Activated B cell treated with CpG ODN at 0.5 μM for 24 hours (primary cell): ENCODE data around the gene CTBP1. TPM values are rescaled to one million over a fixed set of nuclear protein-coding genes. Genes with fewer than 3 reads are reported as not detected.
A peak's percentile ranks its signal among the peaks of the same experiment; 100 is the strongest.

Source experiments
- ATAC-seq: fragments of 200-7000 bp; cut with Tn5 transposase; one replicate; pipeline ENCODE4 v1.10.0; 2021; ENCODE audit warnings: low read depth, mild to moderate bottlenecking, moderate library complexity
- CTCF ChIA-PET: fragments of 350-600 bp; sonication (Branson Sonifier 250); formaldehyde crosslinking; loops from one replicate; lab custom pipeline; 2021; ENCODE audit warnings: antibody characterized with exemption; lab: Charles Lee
- POLR2A ChIA-PET: fragments of 350-600 bp; sonication (Branson Sonifier 250); formaldehyde crosslinking; loops from one replicate; lab custom pipeline; 2021; ENCODE audit warnings: antibody characterized with exemption; lab: Charles Lee
- DNase-seq: peaks from one replicate; pipeline ENCODE4 v3.0.0; 2022
- H3K27ac Mint-ChIP-seq: one replicate; pipeline ENCODE4 v1.8.0; 2020; ENCODE audit warnings: mixed read lengths
- H3K27me3 Mint-ChIP-seq: one replicate; pipeline ENCODE4 v1.8.0; 2021; ENCODE audit warnings: mixed read lengths
- H3K36me3 Mint-ChIP-seq: one replicate; pipeline ENCODE4 v1.8.0; 2021; ENCODE audit warnings: low read depth, mixed read lengths
- H3K4me1 Mint-ChIP-seq: one replicate; pipeline ENCODE4 v1.8.0; 2021; ENCODE audit warnings: mixed read lengths
- H3K4me3 Mint-ChIP-seq: one replicate; pipeline ENCODE4 v1.8.0; 2020; ENCODE audit warnings: mild to moderate bottlenecking, mixed read lengths
- H3K9me3 Mint-ChIP-seq: one replicate; pipeline ENCODE4 v1.8.0; 2020; ENCODE audit warnings: mixed read lengths
- CTCF ChIP-seq: fragments of 200-600 bp; IDR thresholded peaks from one replicate; pipeline ENCODE4 v1.8.0; 2022; ENCODE audit warnings: antibody characterized with exemption, mild to moderate bottlenecking
- intact Hi-C: fragments of 100-400 bp; cut with micrococcal nuclease; formaldehyde crosslinking; loops from one replicate; pipeline ENCODE4 v1.15.1; 2024
- total RNA-seq: library from RNA; stranded (reverse); gene quantifications from 2 replicates; pipeline ENCODE4 v1.2.3, GENCODE V29; 2022

Gene CTBP1
- total RNA-seq, 1 donor from 2014 or later, result 175 TPM

- POLR2A ChIA-PET, result interaction anchor here (0.6 kb wide), 1 partner anchor 86 kb away, joined by 3 read pairs; the partner anchor contains the start of gene RNF212
- peak; percentile 12 for DNase-seq
- peaks cover 40% of the 10 kb centered on the region for H3K4me1 Mint-ChIP-seq
- no peak overlapping the region for H3K4me3 Mint-ChIP-seq
- ATAC-seq, result no peak
- no peak overlapping the region for H3K27ac Mint-ChIP-seq
- H3K9me3 Mint-ChIP-seq, result no peaks in the 10 kb centered on the region
- CTCF ChIA-PET, result interaction anchor here (0.6 kb wide), 1 partner anchor 1925 kb away, joined by 3 read pairs; no protein-coding TSS in a partner anchor
- H3K36me3 Mint-ChIP-seq, result no peaks in the 10 kb centered on the region
- intact Hi-C loops, result loop anchor here (2.0 kb wide), 1 partner anchor 15 kb away; no protein-coding TSS in a partner anchor
- H3K27me3 Mint-ChIP-seq, result no peaks in the 10 kb centered on the region
- TF ChIP-seq CTCF, result no peak
Observed at GRCh38 chr4:1199556-1200331, 49.2 kb downstream of the CTBP1 start.

- ChIA-PET POLR2A (interaction anchor here (0.7 kb wide), 2 partner anchors 27 to 31 kb away, joined by 3 read pairs; no protein-coding TSS in a partner anchor), CTCF (no interaction called here)
- H3K36me3 Mint-ChIP-seq, result no peaks in the 10 kb centered on the region
- no peak overlapping the region for H3K27ac Mint-ChIP-seq
- H3K4me3 Mint-ChIP-seq, result no peak overlapping the region
- no peak for ATAC-seq
- no peaks in the 10 kb centered on the region for H3K9me3 Mint-ChIP-seq
- TF ChIP-seq CTCF, result no peak
- H3K4me1 Mint-ChIP-seq, result peaks cover 26% of the 10 kb centered on the region
- no peak for DNase-seq
- no peaks in the 10 kb centered on the region for H3K27me3 Mint-ChIP-seq
- intact Hi-C loops, result no loop called here
Observed at GRCh38 chr4:1198098-1198844, 50.7 kb downstream of the CTBP1 start.

- Mint-ChIP-seq H3K36me3 (no peaks in the 10 kb centered on the region), H3K9me3 (no peaks in the 10 kb centered on the region), H3K4me3 (no peak overlapping the region), H3K27ac (no peak overlapping the region), H3K4me1 (peaks cover 16% of the 10 kb centered on the region), H3K27me3 (no peaks in the 10 kb centered on the region)
- no peak for ATAC-seq
- intact Hi-C loops, result no loop called here
- TF ChIP-seq CTCF, result no peak
- no peak for DNase-seq
- CTCF ChIA-PET, result no interaction called here
- POLR2A ChIA-PET, result interaction anchor here (1.0 kb wide), 1 partner anchor 8 kb away, joined by 3 read pairs; no protein-coding TSS in a partner anchor
Observed at GRCh38 chr4:1196421-1197183, 52.3 kb downstream of the CTBP1 start.

GRCh38 chr4:1195891-1196401 is 53.0 kb downstream of the CTBP1 start:
- peaks cover 9% of the 10 kb centered on the region for H3K4me1 Mint-ChIP-seq
- no peaks in the 10 kb centered on the region for H3K27me3 Mint-ChIP-seq
- no peaks in the 10 kb centered on the region for H3K36me3 Mint-ChIP-seq
- no peaks in the 10 kb centered on the region for H3K9me3 Mint-ChIP-seq
- no peak overlapping the region for H3K27ac Mint-ChIP-seq
- intact Hi-C loops, result no loop called here
- no peak for TF ChIP-seq CTCF
- ATAC-seq (no peak), DNase-seq (no peak)
- ChIA-PET POLR2A (no interaction called here), CTCF (no interaction called here)
- H3K4me3 Mint-ChIP-seq, result no peak overlapping the region
